H9 (cell line): ENCODE data around the gene ITPR1. TPM values are rescaled to one million over a fixed set of nuclear protein-coding genes. Genes with fewer than 3 reads are reported as not detected.

Source experiments
- DNase-seq: peaks from one replicate; pipeline ENCODE4 v3.0.0-alpha.2; 2017
- H2AFZ ChIP-seq: one replicate; pipeline ENCODE4 v1.6.1; 2013; ENCODE audit warnings: mild to moderate bottlenecking, low read length, control low read depth, moderate library complexity
- H2AK5ac ChIP-seq: 2 replicates; pipeline ENCODE4 v1.6.1; 2013; ENCODE audit warnings: low read length, control low read depth, mixed read lengths; ENCODE audit not compliant: insufficient read length
- H2BK120ac ChIP-seq: one replicate; pipeline ENCODE4 v1.6.1; 2013; ENCODE audit warnings: low read depth, mild to moderate bottlenecking, low read length, control low read depth, inconsistent platforms; ENCODE audit not compliant: poor library complexity, severe bottlenecking
- H2BK12ac ChIP-seq: 2 replicates; pipeline ENCODE4 v1.6.1; 2013; ENCODE audit warnings: low read length, control low read depth, mixed read lengths, low read depth; ENCODE audit not compliant: insufficient read length
- H2BK15ac ChIP-seq: 2 replicates; pipeline ENCODE4 v1.6.1; 2013; ENCODE audit warnings: low read depth, low read length, control low read depth
- H2BK20ac ChIP-seq: one replicate; pipeline ENCODE4 v1.6.1; 2013; ENCODE audit warnings: low read depth, mild to moderate bottlenecking, low read length, control low read depth, inconsistent platforms; ENCODE audit not compliant: poor library complexity, severe bottlenecking
- H2BK5ac ChIP-seq: 2 replicates; pipeline ENCODE4 v1.6.1; 2013; ENCODE audit warnings: low read length, control low read depth, mixed read lengths; ENCODE audit not compliant: insufficient read length
- H3K14ac ChIP-seq: 2 replicates; pipeline ENCODE4 v1.6.1; 2013; ENCODE audit warnings: low read length, control low read depth; ENCODE audit not compliant: insufficient read depth
- H3K18ac ChIP-seq: 2 replicates; pipeline ENCODE4 v1.6.1; 2013; ENCODE audit warnings: low read depth, mild to moderate bottlenecking, mixed read lengths, low read length, control low read depth; ENCODE audit not compliant: insufficient read length
- H3K23ac ChIP-seq: 2 replicates; pipeline ENCODE4 v1.6.1; 2013; ENCODE audit warnings: low read length, control low read depth, mixed read lengths, low read depth; ENCODE audit not compliant: insufficient read length
- H3K23me2 ChIP-seq: 2 replicates; pipeline ENCODE4 v1.6.1; 2013; ENCODE audit warnings: low read depth, mild to moderate bottlenecking, mixed read lengths, low read length, control low read depth; ENCODE audit not compliant: insufficient read length, poor library complexity, severe bottlenecking
- H3K27ac ChIP-seq: 2 replicates; pipeline ENCODE4 v1.5.1; 2013; ENCODE audit warnings: low read length, control low read depth, mixed read lengths, low read depth; ENCODE audit not compliant: insufficient read length
- H3K27me3 ChIP-seq: 2 replicates; pipeline ENCODE4 v1.6.1; 2013; ENCODE audit warnings: low read length, control low read depth, inconsistent platforms; ENCODE audit not compliant: insufficient read depth
- H3K4ac ChIP-seq: 2 replicates; pipeline ENCODE4 v1.6.1; 2013; ENCODE audit warnings: low read depth, mild to moderate bottlenecking, control low read depth, inconsistent platforms, low read length, moderate library complexity
- H3K4me1 ChIP-seq: 2 replicates; pipeline ENCODE4 v1.6.1; 2013; ENCODE audit warnings: low read length, control low read depth, inconsistent platforms; ENCODE audit not compliant: insufficient read depth
- H3K4me2 ChIP-seq: 2 replicates; pipeline ENCODE4 v1.6.1; 2013; ENCODE audit warnings: low read length, control low read depth, mixed read lengths; ENCODE audit not compliant: insufficient read length, insufficient read depth
- H3K56ac ChIP-seq: 2 replicates; pipeline ENCODE4 v1.6.1; 2013; ENCODE audit warnings: low read depth, mild to moderate bottlenecking, mixed read lengths, low read length, control low read depth; ENCODE audit not compliant: insufficient read length
- H3K79me1 ChIP-seq: 2 replicates; pipeline ENCODE4 v1.6.1; 2013; ENCODE audit warnings: low read depth, mild to moderate bottlenecking, moderate library complexity, low read length, control low read depth, inconsistent platforms; ENCODE audit not compliant: insufficient read depth, poor library complexity, severe bottlenecking
- H3K79me2 ChIP-seq: 2 replicates; pipeline ENCODE4 v1.6.1; 2013; ENCODE audit warnings: low read length, control low read depth, inconsistent platforms; ENCODE audit not compliant: insufficient read depth
- H3K9ac ChIP-seq: 2 replicates; pipeline ENCODE4 v1.6.1; 2013; ENCODE audit warnings: low read length, control low read depth, mixed read lengths; ENCODE audit not compliant: insufficient read length; ENCODE audit errors: extremely low read depth
- H3K9me3 ChIP-seq: one replicate; pipeline ENCODE4 v1.6.1; 2013; ENCODE audit warnings: low read depth, low read length, inconsistent platforms; ENCODE audit not compliant: control insufficient read depth
- H3T11ph ChIP-seq: one replicate; pipeline ENCODE4 v1.6.1; 2013; ENCODE audit warnings: mild to moderate bottlenecking, low read length, control low read depth, inconsistent platforms
- H4K20me1 ChIP-seq: one replicate; pipeline ENCODE4 v1.6.1; 2013; ENCODE audit not compliant: control insufficient read depth, insufficient read length, insufficient read depth
- H4K5ac ChIP-seq: 2 replicates; pipeline ENCODE4 v1.6.1; 2013; ENCODE audit warnings: low read depth, mild to moderate bottlenecking, mixed read lengths, low read length, control low read depth; ENCODE audit not compliant: insufficient read length
- H4K8ac ChIP-seq: replicated peaks from 2 replicates; pipeline ENCODE4 v1.6.1; 2013; ENCODE audit warnings: low read length, control low read depth, mixed read lengths, low read depth; ENCODE audit not compliant: insufficient read length
- H4K91ac ChIP-seq: 2 replicates; pipeline ENCODE4 v1.6.1; 2013; ENCODE audit warnings: low read depth, mild to moderate bottlenecking, moderate library complexity, mixed read lengths, low read length, control low read depth; ENCODE audit not compliant: insufficient read length
- H3K27ac Mint-ChIP-seq, 3 experiments: 2 replicates in 2 of 3; 3 replicates in 1 of 3; pipeline ENCODE4 v1.8.0; 2020 to 2021; ENCODE audit warnings: mixed read lengths in 3 of 3, mild to moderate bottlenecking in 1 of 3, moderate library complexity in 1 of 3
- H3K27me3 Mint-ChIP-seq: 2 replicates; pipeline ENCODE4 v1.8.0; 2021; ENCODE audit warnings: low read depth, mild to moderate bottlenecking, moderate library complexity, mixed read lengths
- H3K36me3 Mint-ChIP-seq, 3 experiments: 2 replicates in 2 of 3; 3 replicates in 1 of 3; pipeline ENCODE4 v1.8.0; 2020 to 2021; ENCODE audit warnings: low read depth in 3 of 3, mixed read lengths in 3 of 3; ENCODE audit not compliant: insufficient read depth in 1 of 3
- H3K4me1 Mint-ChIP-seq, 2 experiments: 2 replicates each; pipeline ENCODE4 v1.8.0; 2020; ENCODE audit warnings: mixed read lengths in 2 of 2
- H3K4me3 Mint-ChIP-seq, 2 experiments: 2 replicates in 1 of 2; 3 replicates in 1 of 2; pipeline ENCODE4 v1.8.0; 2020 to 2021; ENCODE audit warnings: mild to moderate bottlenecking in 2 of 2, mixed read lengths in 2 of 2, moderate library complexity in 1 of 2
- H3K9me3 Mint-ChIP-seq, 2 experiments: 2 replicates in 1 of 2; 3 replicates in 1 of 2; pipeline ENCODE4 v1.8.0; 2020; ENCODE audit warnings: mild to moderate bottlenecking in 2 of 2, mixed read lengths in 2 of 2, moderate library complexity in 1 of 2
- total RNA-seq: library from RNA; stranded (reverse); gene quantifications from 2 replicates; pipeline ENCODE4 v1.2.1, GENCODE V29; 2021
- TF ChIP-seq, protein P1 (sequence below): fragments of 200-600 bp; sonication (generic); conservative IDR thresholded peaks from 3 replicates; pipeline ENCODE4 v1.8.0; 2021; ENCODE audit warnings: antibody characterized with exemption, mild to moderate bottlenecking

ITPR1 gene
- total RNA-seq, 1 experiment from 2014 or later, result 4.2 TPM

DNA sequence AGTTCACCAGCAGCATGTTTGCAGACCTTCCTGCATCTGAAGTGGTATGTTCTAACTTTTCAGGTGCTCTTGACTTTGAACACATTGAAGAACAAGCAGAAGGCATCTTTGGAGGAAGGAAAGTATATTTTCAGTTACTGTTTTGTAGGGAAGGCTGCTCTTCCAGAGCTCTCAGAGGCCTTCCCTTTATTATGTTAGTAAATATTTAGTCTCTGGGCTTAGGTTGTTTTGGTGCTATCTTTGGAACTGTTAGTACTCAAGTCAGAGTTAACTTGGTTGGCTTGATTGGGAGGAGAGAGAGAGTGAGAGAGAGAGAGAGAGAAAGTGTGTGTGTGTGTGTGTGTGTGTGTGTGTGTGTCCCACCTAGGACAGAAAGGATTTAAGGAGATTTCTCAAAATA lies 188.2 kb downstream of the ITPR1 start:
- Histone ChIP-seq H2BK20ac (no peak overlapping the region), H2BK5ac (no peak overlapping the region), H3K79me1 (no peaks in the 10 kb centered on the region), H3K18ac (no peak overlapping the region), H3K4ac (no peak overlapping the region), H3K14ac (no peak overlapping the region), H3K4me1 (peaks cover 2% of the 10 kb centered on the region; the same call in 1 of the 2 replicates), H2AFZ (no peak overlapping the region), H3K79me2 (no peaks in the 10 kb centered on the region), H3K27ac (no peak overlapping the region), H3K9me3 (no peaks in the 10 kb centered on the region), H3K56ac (no peak overlapping the region), H4K20me1 (no peaks in the 10 kb centered on the region), H4K5ac (no peak overlapping the region), H2BK120ac (no peak overlapping the region), H3K9ac (no peak overlapping the region), H2BK12ac (no peak overlapping the region), H4K8ac (no peak overlapping the region), H3T11ph (no peak overlapping the region), H3K4me2 (no peak overlapping the region), H4K91ac (no peak overlapping the region), H3K27me3 (no peaks in the 10 kb centered on the region), H2AK5ac (no peak overlapping the region), H3K23ac (no peak overlapping the region), H3K23me2 (no peaks in the 10 kb centered on the region), H2BK15ac (no peak overlapping the region)
- no peaks in the 10 kb centered on the region; the same call in 1 of the 2 replicates for H3K27me3 Mint-ChIP-seq
- no peaks in the 10 kb centered on the region; a peak in 2 of 7 replicates for H3K36me3 Mint-ChIP-seq
- no peaks in the 10 kb centered on the region for H3K9me3 Mint-ChIP-seq
- TF ChIP-seq, protein P1, sequence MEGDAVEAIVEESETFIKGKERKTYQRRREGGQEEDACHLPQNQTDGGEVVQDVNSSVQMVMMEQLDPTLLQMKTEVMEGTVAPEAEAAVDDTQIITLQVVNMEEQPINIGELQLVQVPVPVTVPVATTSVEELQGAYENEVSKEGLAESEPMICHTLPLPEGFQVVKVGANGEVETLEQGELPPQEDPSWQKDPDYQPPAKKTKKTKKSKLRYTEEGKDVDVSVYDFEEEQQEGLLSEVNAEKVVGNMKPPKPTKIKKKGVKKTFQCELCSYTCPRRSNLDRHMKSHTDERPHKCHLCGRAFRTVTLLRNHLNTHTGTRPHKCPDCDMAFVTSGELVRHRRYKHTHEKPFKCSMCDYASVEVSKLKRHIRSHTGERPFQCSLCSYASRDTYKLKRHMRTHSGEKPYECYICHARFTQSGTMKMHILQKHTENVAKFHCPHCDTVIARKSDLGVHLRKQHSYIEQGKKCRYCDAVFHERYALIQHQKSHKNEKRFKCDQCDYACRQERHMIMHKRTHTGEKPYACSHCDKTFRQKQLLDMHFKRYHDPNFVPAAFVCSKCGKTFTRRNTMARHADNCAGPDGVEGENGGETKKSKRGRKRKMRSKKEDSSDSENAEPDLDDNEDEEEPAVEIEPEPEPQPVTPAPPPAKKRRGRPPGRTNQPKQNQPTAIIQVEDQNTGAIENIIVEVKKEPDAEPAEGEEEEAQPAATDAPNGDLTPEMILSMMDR, result no peak
- no peaks in the 10 kb centered on the region for H3K4me1 Mint-ChIP-seq
- no peak overlapping the region for H3K4me3 Mint-ChIP-seq
- no peak overlapping the region; a peak in 1 of 7 replicates for H3K27ac Mint-ChIP-seq
- DNase-seq, result no peak
